KG1 (cell line): ENCODE measurements around the gene ARMC9.
"Not testable (repeated sequence)": the region's sequence is repeated elsewhere in the genome, so short reads cannot be mapped to it uniquely, and the experiment has no call there.

Source experiments
- DNase-seq: peaks from one replicate; lab custom pipeline; 2025; lab: John Stamatoyannopoulos, UW

Gene ARMC9

DNA sequence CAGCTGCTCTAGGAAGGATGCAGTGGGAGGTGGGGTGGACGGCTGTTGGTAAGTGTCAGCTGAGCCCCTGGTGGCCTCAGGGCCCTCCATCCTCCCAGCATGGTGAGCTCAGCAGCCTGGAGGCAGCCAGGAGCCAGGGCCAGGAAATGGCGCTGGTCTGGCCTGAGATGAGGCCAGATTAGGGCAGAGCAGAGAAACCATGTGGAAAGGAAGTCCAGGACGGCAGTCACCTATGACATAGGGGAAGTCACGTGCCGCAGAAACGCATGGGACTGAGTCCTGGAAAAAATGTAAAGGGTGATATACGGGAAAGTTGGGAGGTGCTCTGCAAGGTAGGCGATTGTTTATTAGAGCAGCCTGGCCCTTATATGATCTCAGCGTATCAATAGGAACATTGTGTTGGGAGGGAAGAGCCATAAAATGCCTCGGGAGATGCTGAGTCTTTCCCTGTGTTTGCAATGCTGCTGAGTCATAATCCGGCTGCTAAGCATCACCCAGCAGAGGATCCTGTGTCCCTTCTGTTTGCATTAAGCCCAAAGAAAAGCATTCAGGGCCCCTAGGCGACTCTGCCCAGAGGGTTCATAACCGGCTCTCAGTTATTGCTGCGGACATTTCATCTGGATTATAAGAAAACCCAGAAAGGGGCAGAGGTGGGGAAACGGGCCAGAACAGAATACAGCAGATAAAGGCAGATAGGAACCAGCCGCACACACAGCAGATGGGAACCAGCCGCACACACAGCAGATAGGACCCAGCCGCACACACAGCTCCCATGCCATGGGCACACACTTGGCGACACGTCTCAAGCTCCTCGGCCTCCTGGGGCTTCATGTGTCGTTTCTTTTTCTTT lies 166.8 kb downstream of the ARMC9 start:
- no peak for DNase-seq

DNA sequence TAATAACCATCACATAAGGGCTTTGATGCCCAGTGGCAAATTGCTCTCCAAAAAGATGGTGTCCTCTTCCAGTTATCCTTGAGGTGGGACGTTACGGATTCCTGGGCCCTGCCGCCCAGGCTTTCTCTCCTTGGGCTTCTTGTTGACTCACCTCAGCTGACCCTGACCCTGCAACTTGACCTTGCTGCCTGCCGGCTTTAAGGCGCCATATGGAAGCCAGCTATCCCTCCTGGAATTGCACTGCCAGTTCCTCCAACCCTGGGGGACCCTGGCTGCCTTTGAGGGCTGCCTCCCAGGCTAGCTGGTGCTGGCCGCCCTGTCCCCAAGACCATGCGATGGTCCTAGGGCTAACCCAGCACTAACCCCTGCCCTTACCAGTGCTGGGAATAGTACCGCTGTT lies 168.7 kb downstream of the ARMC9 start:
- DNase-seq = no peak

DNA sequence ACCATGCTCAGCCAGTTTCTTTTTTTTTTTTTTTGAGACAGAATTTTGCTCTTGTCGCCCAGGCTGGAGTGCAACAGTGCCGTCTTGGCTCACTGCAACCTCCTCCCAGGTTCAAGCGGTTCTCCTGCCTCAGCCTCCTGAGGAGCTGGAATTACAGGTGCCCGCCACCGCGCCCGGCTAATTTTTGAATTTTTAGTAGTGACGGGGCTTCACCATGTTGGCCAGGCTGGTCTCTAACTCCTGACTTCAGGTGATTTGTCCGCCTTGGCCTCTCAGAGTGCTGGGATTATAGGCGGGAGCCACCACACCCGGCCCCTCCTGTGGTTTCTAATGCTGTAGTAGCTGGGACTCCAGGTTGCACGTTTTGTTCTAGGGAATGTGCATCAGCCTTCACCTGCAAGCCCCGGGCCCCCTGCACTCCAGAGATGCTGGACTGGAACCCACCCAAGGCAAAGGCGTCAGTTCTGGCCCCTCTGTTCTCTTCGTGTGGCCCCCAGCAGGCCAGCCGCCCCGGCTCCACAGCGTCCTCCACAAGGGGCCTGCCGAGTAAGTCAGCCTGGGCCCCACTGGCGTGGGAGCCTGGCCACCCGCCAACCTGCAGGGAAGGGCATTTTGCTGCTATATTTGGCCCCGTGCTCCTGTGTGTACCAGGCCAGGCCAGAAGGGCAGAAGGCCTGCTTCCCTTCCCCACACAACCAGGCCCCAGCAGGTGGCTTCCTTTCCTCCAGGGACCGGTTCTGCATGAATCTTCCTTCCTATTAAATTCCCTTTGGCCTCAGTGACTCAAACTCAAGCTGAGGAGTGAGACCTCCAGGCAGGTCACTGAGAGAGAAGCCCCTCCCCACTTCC lies 171.4 kb downstream of the ARMC9 start:
- DNase-seq = no peak

DNA sequence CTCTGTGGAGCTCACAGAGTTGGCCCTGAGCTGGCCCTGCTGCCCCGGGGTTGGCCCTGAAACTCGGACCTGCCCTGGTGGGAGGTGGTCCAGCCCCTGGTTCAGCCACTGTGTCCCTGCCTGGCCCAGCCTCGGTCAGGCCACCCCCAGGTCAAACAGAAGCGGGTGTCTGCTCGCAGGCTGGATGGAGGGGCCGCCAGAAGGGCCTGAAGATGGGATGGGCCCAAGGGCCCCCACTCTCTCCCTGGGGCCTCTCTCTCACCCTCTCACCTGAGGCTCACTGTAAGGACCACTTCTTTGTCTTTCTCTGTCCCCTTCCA lies 172.0 kb downstream of the ARMC9 start:
- DNase-seq = no peak

DNA sequence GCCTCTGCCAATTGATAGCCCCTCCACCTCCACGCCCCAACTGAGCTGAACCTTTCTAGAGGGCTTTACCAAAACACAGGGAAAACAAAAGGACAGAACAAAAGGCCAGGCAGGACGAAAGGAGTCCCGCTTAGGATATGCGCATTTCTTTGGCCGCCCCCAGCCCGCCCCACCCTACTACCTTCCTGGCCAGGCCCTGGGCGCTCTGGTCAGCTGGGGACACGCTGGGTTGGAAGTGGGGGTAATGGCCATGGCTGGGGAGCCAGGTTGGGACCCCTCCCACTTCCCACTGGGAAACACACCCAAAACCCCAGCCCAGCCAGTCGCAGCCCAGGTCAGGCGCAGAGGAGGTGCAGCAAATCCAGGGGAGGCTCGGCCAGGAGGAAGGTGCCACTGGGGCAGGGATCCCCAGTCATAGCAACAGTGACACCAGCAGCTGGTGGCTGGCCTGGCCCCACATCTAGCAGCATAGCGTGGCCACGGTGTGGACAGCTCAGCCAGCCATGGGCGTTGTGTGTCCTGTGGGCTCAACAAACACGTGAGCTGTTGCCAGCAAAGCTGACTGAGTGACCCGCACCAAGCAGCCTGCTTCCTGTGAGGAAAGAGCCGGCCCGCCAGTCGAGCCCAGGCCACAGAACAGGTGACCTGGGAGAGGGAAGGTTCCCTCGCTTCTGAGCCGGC lies 172.5 kb downstream of the ARMC9 start:
- DNase-seq = no peak

DNA sequence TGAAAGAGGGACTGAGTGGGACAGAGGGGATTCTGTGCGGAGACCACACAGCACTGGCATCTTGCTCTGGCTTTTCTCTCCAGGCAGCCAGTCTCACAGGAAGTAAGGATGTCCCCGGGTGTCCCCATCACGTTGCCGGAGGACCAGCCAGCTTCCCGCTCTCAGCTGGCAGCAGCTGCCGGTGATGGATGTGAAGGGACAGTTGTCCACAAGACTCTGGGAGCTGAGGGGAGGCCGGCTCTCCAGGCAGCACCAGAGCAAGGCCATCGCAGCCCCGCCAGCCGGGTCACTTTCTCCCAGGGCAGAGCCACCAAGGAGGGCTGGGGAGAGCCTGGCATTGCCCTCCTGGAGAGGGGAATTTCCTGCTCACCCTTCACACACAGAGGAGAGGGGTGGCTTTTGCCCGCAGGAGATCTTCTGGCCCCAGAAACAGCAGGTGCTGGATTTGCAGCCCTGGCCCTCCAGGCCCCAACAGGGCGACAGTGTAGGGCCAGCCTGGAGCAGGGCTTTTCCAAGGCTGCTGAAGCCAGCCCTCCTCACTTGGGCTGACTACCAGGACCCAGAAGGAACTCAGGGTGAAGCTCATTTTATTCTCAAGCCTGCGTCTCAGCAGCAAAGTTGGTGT lies 173.1 kb downstream of the ARMC9 start:
- no peak for DNase-seq

DNA sequence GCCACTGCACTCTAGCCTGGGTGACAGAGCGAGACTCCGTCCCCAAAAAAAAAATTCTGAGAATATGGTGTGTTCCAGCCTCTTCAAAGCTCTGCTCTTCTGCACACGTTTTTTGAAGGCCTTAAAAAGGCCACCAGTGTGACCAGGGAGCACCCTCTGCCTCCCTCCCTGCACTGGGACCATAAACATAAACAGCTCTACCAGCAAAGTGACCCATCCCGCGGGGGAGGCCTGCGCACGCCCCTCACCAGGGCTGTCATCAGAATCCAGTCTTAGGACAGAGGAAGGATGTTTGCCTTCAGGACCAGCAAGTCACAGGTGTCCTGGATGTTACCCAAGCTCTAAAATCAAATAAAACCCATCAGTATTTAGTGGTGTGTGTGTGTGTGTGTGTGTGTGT lies 173.9 kb downstream of the ARMC9 start:
- no peak for DNase-seq

DNA sequence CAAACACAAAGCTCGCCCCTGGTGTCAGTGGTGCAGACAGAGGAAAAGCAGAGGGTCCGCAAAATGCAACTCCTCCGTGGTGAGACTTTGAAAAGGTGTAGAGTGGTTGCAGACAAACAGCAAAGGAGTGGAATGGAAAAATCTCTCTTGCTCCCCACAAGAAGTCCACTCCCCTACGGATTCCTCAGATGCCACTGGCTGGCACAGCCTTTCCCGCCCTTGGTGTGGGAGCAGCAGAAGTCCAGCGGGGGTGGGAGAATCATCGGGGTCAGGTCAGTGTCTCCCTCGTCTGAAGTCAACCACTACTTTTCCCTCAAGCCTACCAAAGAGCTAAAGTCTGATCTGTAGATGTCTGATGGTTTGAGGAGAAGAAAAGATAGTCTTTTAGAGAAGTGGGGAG lies 174.8 kb downstream of the ARMC9 start:
- DNase-seq = no peak

DNA sequence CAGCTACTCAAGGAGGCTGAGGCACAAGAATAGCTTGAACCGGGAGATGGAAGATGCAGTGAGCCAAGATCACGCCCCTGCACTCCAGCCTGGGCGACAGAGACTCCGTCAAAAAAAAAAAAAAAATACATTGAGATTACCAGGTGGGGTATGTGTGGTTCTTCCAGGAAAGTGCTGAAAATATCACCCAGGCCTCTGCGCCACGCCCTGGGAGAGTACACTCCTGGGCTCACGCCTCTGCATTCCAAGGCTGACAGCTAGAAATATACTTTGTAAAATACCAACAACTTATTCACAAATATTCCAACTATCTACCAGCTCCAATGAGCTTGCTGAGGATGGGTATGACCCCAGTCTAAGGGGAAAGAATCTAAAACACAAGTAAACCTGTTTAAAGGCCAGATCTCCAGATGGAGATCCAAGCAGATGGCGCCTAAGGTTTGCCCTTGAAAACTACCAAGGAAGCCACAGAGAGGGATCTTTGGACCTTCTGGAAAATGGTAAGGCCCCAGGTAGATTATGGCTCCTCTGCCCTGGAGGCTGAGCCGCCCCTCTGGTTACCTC lies 175.4 kb downstream of the ARMC9 start:
- no peak for DNase-seq

DNA sequence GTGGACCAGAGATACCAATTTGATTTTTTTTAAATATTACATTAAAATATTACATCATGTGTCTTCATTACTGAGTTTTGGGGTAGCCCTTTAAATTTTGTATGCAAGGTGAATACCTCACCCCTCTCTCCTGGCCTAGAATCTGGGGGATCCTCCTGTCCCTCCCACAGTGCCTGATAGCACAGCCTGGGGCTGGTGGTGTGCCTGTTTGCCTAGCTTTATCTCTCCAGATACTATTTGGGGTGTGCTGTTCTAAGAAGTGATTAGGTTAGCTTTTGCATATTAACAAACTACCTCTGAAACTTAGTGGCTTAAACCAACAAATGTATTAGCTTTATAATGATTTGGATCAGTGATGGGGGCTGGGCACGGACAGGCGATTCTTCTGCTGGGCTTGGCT lies 176.3 kb downstream of the ARMC9 start:
- DNase-seq = no peak

DNA sequence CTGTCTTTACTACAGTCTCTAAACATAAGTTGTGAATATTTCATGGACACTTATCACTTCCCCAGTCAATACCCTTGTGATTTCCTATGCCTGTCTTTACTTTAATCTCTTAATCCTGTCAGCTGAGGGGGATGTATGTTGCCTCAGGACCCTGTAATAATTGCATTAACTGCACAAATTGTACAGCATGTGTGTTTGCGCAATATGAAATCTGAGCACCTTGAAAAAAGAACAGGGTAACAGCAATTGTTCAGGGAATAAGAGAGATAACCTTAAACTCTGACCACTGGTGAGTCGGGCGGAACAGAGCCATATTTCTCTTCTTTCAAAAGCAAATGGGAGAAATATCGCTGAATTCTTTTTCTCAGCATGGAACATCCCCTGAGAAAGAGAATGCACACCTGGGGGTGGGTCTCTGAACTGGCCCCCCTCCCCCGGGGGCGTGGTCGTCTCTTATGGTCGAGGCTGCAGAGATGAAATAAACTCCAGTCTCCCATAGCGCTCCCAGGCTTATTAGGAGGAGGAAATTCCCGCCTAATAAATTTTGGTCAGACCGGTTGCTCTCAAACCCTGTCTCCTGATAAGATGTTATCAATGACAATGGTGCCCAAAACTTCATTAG lies 177.7 kb downstream of the ARMC9 start:
- not testable (repeated sequence) for DNase-seq

DNA sequence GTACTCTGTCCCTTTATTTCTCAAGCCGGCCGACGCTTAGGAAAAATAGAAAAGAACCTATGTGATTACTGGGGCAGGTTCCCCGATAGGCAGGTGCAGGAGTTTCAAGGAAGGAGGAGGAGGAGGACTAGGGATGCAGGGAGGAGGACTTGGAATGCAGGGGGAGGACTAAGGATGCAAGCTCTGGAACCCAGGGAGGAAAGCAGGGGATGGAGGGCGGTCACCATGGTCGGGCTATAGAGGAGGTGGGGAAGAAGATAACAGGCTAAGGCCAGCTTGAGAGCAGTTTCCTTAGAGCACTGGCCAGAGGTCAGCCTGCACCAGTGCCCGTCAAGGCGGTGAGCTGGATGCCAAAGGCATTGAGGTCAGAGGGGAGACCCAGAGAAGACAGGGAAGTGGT lies 178.4 kb downstream of the ARMC9 start:
- no peak for DNase-seq

DNA sequence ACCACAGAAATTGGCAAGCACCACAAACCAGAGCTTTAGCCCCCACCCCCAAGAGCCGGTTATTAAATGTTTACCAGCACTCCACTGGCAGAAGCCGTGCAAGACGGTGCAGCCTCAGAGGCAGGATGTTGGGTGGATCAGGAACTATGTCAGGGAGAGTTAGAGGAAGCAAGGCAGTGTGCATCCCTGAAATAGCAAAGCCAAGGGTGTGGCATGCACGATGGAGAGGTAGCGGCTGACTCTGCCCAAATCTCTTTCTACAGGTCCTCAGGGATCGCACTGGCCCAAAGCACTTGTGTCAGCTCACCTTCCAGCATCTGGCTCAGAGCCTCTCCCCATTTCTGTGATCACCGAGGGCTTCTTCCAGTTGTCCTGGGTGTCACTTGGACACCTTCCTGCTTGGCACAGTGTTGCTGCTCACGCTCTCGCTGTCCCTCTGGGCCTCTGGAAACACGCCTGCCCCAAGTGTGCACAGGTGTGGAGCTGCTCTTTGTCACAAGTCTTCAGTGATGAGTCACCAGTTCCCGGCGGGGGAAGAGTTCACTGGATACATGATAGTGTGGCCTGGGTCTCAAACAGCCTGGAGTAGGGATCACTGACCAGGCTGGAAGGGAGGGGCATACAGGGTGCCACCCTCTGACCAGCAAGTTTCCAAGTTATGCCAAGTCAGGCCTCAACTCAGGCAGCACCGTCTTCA lies 179.7 kb downstream of the ARMC9 start:
- no peak for DNase-seq

DNA sequence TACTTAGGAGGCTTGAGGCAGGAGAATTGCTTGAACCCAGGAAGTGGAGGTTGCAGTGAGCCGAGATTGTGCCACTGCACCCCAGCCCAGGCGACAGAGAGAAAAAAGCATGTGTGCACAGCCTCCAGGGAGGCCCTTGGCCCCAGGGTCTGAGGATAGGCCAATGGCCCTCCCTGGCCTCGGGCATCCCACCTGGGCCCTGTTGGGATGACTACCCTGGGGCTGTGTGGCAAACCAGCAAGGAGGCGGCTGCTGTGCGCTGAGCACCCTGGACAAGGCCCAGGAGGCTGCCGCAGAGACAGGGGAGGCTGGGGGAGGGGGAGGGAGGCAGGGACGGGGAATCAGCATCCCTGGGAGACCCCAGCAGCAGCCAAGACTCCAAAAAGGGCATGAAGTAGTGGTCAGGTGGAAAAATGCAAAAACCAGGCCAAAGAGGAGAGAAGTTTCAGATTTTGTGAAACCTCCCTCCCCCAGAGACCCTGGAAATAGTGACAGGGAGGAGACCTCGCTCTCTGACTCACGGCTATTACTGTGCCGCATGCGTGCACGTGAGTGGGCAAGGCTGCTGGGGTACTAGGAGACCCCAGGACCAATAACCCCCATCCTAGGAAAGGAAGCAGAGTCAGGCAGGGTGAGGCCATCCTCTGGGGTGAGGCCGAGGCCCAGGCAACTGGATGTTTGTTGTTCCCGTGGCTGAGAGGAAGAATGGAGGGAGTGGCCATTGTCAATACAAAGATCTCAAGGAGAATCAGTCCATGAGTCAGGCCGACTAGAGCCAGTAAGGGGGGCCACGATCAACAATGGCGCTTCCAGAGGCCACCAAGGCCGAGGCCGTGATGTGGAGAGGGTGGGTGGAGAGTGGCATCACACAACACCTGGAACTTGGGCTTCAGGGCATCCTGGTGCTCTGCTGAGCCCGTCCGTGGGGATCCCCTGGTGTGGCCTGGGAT lies 181.1 kb downstream of the ARMC9 start:
- no peak for DNase-seq

DNA sequence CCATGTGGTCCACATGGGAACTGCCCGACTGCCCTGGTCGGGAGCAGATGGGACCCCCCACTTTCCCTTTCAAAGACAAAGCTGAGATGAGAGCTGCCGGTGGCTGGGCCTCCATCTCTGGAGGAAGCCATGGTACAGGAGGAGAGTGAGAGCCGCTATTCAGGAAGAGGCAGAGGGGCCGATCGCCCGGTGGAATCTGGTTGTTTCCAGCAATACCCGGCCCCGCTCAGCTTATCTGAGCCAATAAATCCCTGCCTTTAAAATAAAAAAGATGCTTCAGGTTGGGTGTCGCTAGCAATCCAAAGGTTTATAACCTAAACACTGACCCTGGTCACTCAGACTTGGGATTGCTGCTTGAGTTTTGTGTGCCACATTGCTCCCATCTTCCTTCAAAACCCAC lies 181.9 kb downstream of the ARMC9 start:
- DNase-seq = no peak

DNA sequence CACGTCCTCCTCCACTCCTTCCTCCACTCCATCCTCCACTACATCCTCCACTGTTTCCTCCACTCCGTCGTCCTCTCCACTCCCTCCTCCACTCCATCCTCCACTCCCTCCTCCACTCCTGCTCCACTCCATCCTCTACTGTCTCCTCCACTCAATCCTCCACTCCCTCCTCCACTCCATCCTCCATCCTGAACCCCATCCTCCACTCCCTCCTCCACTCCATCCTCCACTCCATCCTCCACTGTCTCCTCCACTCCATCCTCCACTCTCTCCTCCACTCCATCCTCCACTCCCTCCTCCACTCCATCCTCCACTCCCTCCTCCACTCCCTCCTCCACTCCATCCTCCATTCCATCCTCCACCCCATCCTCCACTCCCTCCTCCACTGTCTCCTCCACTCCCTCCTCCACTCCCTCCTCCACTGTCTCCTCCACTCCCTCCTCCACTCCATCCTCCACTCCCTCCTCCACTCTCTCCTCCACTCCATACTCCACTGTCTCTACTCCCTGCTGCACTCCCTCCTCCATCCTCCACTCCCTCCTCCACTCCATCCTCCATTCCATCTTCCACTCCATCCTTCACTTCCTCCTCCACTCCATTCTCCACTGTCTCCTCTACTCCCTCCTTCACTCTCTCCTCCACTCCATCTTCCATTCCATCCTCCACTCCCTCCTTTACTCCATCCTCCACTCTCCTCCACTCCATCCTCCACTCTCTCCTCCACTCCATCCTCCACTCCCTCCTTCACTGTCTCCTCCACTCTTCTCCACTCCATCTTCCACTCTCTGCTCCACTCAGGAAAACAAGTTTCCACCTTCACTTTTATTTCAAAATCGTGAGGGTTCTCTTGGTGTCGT lies 182.8 kb downstream of the ARMC9 start:
- no peak for DNase-seq

DNA sequence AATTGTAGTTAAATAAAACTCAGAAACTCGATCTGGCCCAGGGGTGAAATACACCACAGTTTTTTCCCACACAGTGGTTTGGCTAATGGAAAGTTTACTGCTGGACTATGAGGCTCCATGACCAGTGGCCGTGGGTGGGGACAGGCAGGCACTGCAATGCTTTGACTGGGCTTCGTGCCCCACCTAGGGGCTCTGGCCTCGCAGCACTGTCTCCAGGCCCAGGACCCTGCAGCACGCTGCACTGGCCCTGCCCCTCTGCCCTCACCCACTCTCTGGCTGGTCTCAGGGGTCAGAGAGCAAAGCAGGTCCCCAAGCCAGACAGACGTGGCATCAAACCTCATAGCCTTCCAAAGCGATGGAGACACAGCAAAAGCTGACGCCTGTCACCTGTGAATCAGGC lies 183.7 kb downstream of the ARMC9 start:
- no peak for DNase-seq

DNA sequence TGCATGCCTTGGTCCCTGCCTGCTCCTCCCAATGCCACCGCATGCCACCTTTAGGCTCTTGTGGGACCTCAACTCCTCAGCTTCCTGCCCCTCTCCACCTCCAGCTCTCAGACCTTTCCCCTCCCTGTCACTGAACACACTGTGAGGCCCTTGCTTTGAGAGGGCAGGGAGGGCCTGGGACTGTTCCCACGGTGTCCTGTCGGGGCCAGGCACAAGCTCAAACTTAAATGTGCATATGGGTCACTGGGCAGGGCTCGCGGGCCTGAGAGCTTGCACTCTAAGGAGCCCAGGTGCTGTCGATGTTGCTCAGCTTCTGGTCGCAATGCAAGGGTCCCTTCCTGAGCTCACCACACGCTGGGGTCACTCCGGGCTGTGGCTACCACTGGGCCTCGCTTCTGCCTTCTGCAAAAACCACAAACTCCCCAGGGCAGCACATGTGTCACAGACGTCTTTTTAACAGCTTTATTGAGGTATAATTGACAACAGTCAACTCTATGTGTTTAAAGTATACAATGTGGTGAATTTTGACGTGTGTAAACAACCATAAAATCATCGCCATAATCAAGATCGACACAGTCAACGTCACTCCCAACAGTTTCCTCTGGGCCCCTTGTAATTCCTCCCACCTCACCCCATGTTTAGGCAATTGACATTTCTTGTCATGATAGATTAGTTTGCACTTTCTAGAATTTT lies 185.1 kb downstream of the ARMC9 start:
- DNase-seq = no peak
